Small intestine (tissue), 16 donors: ENCODE data around the gene UBE2K. TPM values are rescaled to one million over a fixed set of nuclear protein-coding genes. Genes with fewer than 3 reads are reported as not detected.
A peak's percentile ranks its signal among the peaks of the same experiment; 100 is the strongest.
"Not testable (repeated sequence)": the region's sequence is repeated elsewhere in the genome, so short reads cannot be mapped to it uniquely, and the experiment has no call there.

Experiments used
- DNase-seq, 2 donors: peaks; one replicate each; pipeline versions ENCODE4 v3.0.0 to v3.0.0-alpha.2; 2013
- FAIRE-seq: peaks from 2 replicates; lab custom pipeline; 2012; peaks lifted over from hg19 to GRCh38; lab: Jason Lieb, UNC
- H3K27ac ChIP-seq, 3 donors: one replicate each; pipeline ENCODE4 v1.5.1; 2013; ENCODE audit warnings: low read length in 2 of 3, mild to moderate bottlenecking in 2 of 3, control low read depth in 1 of 3, inconsistent platforms in 1 of 3, low read depth in 1 of 3, moderate library complexity in 1 of 3
- H3K27me3 ChIP-seq, 3 donors: one replicate each; pipeline ENCODE4 v1.6.1; 2013; ENCODE audit warnings: low read length in 3 of 3, inconsistent platforms in 1 of 3; ENCODE audit not compliant: control insufficient read depth in 3 of 3, insufficient read depth in 3 of 3
- H3K36me3 ChIP-seq, 3 donors: one replicate each; pipeline ENCODE4 v1.6.1; 2013; ENCODE audit warnings: low read length in 3 of 3, inconsistent platforms in 1 of 3, low read depth in 1 of 3, mild to moderate bottlenecking in 1 of 3, moderate library complexity in 1 of 3; ENCODE audit not compliant: control insufficient read depth in 3 of 3, insufficient read depth in 2 of 3
- H3K4me1 ChIP-seq, 3 donors: one replicate each; pipeline ENCODE4 v1.6.1; 2013; ENCODE audit warnings: low read length in 2 of 3, inconsistent platforms in 1 of 3, low read depth in 1 of 3, mild to moderate bottlenecking in 1 of 3, moderate library complexity in 1 of 3; ENCODE audit not compliant: control insufficient read depth in 3 of 3, insufficient read depth in 2 of 3
- H3K4me3 ChIP-seq, 3 donors: one replicate each; pipeline ENCODE4 v1.5.1; 2013; ENCODE audit warnings: low read length in 3 of 3, control low read depth in 1 of 3, inconsistent platforms in 1 of 3, low read depth in 1 of 3, mild to moderate bottlenecking in 1 of 3, moderate library complexity in 1 of 3
- H3K9me3 ChIP-seq, 2 donors: one replicate each; pipeline ENCODE4 v1.6.1; 2013; ENCODE audit warnings: low read depth in 1 of 2, low read length in 1 of 2; ENCODE audit not compliant: control insufficient read depth in 2 of 2, insufficient read depth in 1 of 2
- WGBS, 3 donors: extraction: QIAGEN DNeasy Blood & Tissue Kit; methylation state at CpG; one replicate each; pipeline ENCODE4 v1.1.7; 2013; 5-methylcytosine and 5-hydroxymethylcytosine counted together
- long read RNA-seq, 10 donors: transcript quantifications; one replicate each; lab custom pipeline, GENCODE V29; 2026
- polyA plus RNA-seq, 4 donors: library from polyadenylated mRNA; stranded (reverse) in 3 of 4; unstranded in 1 of 4; fragments of 200-250 nt in 3 of 4; fragments of 120-200 nt in 1 of 4; gene quantifications; one replicate each; pipeline versions ENCODE4 v1.2.1 to v1.2.3, GENCODE V29; 2013
- donor health status: healthy with polysubstance abuse.
- donor health status: control.
- donor health status: control.
- donor health status: Bipolar disorder and iron deficiency.
- donor health status: healthy.

Gene UBE2K
- polyA plus RNA-seq: 10 to 100 TPM; 33.5 to 53.0 (median 35.6) TPM
- long read RNA-seq, donor 1, full-length matches to known transcripts: 36 of 79 reads
- long read RNA-seq, donor 1, partial matches to known transcripts: 43 of 79 reads
- long read RNA-seq, donor 1, other reads (novel, unspliced or antisense): 0 of 79 reads
- long read RNA-seq, donor 2, full-length matches to known transcripts: 11 of 18 reads
- long read RNA-seq, donor 2, partial matches to known transcripts: 7 of 18 reads
- long read RNA-seq, donor 2, other reads (novel, unspliced or antisense): 0 of 18 reads
- long read RNA-seq, donor 3, full-length matches to known transcripts: 17 of 26 reads
- long read RNA-seq, donor 3, partial matches to known transcripts: 9 of 26 reads
- long read RNA-seq, donor 3, other reads (novel, unspliced or antisense): 0 of 26 reads
- long read RNA-seq, donor 4: 0 reads
- long read RNA-seq, donor 5, full-length matches to known transcripts: 5 of 10 reads
- long read RNA-seq, donor 5, partial matches to known transcripts: 5 of 10 reads
- long read RNA-seq, donor 5, other reads (novel, unspliced or antisense): 0 of 10 reads
- long read RNA-seq, donor 6, full-length matches to known transcripts: 19 of 45 reads
- long read RNA-seq, donor 6, partial matches to known transcripts: 26 of 45 reads
- long read RNA-seq, donor 6, other reads (novel, unspliced or antisense): 0 of 45 reads
- long read RNA-seq, donor 7: 0 reads
- long read RNA-seq, donor 8, full-length matches to known transcripts: 2 of 2 reads
- long read RNA-seq, donor 8, partial matches to known transcripts: 0 of 2 reads
- long read RNA-seq, donor 8, other reads (novel, unspliced or antisense): 0 of 2 reads
- long read RNA-seq, donor 9, full-length matches to known transcripts: 3 of 3 reads
- long read RNA-seq, donor 9, partial matches to known transcripts: 0 of 3 reads
- long read RNA-seq, donor 9, other reads (novel, unspliced or antisense): 0 of 3 reads
- long read RNA-seq, donor 10, full-length matches to known transcripts: 20 of 38 reads
- long read RNA-seq, donor 10, partial matches to known transcripts: 18 of 38 reads
- long read RNA-seq, donor 10, other reads (novel, unspliced or antisense): 0 of 38 reads

DNA sequence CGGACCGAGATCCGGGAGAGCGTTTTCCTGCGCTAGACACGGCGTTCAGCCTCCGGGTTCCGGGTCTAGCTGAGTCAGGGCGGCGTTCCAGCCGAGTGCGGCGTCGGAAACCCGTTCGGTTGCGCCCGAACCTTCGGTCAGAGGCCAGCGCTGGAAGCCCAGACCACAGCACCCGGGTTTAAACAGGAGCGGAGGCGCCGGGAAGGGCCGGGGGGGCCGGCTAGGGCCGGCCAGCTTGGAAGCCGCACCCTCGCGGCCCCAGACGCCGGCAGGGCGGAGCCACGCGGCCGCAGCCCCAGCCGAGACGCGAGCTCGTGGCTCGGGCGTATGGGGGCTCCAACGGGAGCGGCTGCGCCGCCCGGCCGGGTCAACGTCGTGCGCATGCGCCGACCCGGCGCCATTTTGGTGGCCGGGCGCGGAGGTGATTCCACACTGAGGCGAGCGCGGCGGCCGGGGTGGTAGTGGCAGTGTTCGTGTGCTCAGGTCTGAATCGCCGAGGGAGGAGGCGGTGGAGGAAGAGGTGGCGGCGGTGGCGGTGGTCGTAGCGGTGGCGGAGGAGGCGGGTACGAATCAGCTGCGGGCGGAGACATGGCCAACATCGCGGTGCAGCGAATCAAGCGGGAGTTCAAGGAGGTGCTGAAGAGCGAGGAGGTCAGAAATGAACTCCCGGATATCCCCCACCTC, at the start of gene UBE2K:
Gene UBE2K, plus strand, starts transcription at position 397 of the 684 bp plus-strand sequence. Its CDS starts 192 bp downstream, at position 589.
- 0% methylated on average over 64 to 84 of the region's 84 CpGs for WGBS, 3 donors
- H3K9me3 ChIP-seq: no peaks in the 10 kb centered on the region
- peaks cover 0 to 8% (median 2%) of the 10 kb centered on the region in 3 donors for H3K4me1 ChIP-seq
- H3K4me3 ChIP-seq: peak within 1 kb of the TSS; percentile 81 to 98 (median 84)
- peak within 1 kb of the TSS; percentile 86 to 97 (median 97) for H3K27ac ChIP-seq
- peak; percentile 89 to 95 for DNase-seq
- peaks cover 0 to 6% (median 2%) of the 10 kb centered on the region in 3 donors for H3K36me3 ChIP-seq
- no peak for FAIRE-seq
- no peaks in the 10 kb centered on the region for H3K27me3 ChIP-seq

GRCh38 chr4:39648213-39648612, 49.7 kb upstream of the UBE2K start:
- WGBS, 3 donors: 76 to 94% (median 85%) methylated on average over 3 of the region's 3 CpGs
- Histone ChIP-seq H3K27me3 (no peaks in the 10 kb centered on the region), H3K36me3 (no peaks in the 10 kb centered on the region), H3K4me3 (no peak overlapping the region), H3K27ac (no peak overlapping the region), H3K4me1 (no peaks in the 10 kb centered on the region), H3K9me3 (no peaks in the 10 kb centered on the region)
- DNase-seq (no peak), FAIRE-seq (no peak)

DNA sequence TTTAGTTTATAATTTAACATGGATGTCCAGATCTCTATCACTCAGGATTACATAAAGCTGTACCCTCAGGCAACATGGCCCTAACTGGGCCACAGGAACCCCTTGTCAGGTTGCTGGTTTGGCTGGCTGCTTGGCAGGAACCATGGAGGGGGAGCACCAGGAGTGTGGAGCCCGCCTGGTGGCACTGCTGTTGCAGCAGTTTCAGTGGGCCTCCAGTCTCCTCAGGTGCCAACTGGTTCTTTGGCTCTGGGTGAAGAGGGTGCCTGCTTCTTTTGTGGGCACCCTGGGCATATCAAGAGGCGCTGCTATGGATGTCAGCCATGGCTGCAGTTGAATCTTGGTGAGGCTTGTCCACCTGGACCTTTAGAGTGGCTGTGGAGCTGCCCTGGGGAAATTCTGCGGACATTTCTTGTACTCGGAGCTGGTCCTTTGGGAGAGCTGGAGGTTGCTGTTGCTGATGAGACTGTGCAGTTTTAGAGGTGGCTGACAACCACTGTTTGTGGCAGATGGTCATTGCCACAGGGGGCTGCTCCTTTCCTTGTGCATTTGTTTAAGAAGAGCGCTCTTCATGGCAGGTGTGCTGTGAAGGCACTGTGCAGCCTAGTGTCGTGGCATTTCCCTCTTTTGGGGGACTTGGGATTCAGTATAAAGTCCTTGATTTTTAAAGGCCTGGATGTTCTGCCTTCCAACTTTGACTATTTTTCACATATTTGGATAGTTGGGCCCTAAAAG, 48.9 kb upstream of the UBE2K start:
- Histone ChIP-seq H3K4me1 (no peaks in the 10 kb centered on the region), H3K9me3 (no peaks in the 10 kb centered on the region), H3K36me3 (no peaks in the 10 kb centered on the region), H3K27ac (no peak overlapping the region), H3K27me3 (no peaks in the 10 kb centered on the region), H3K4me3 (no peak overlapping the region)
- no peak for FAIRE-seq
- no peak for DNase-seq
- WGBS, 3 donors: 90 to 93% (median 92%) methylated on average over 6 of the region's 6 CpGs

- no peak overlapping the region for H3K27ac ChIP-seq
- DNase-seq: peak; percentile 23 to 36
Observed at GRCh38 chr4:39649639-39650265, 48.2 kb upstream of the UBE2K start.

GRCh38 chr4:39651586-39651985, 46.4 kb upstream of the UBE2K start:
- H3K4me1 ChIP-seq, H3K27ac ChIP-seq, H3K4me3 ChIP-seq, H3K36me3 ChIP-seq, DNase-seq, H3K27me3 ChIP-seq, FAIRE-seq, H3K9me3 ChIP-seq: not testable (repeated sequence)
- 93 to 95% (median 94%) methylated on average over 4 of the region's 4 CpGs for WGBS, 3 donors

More at GRCh38 chr4:39649639-39650265, 48.2 kb upstream of the UBE2K start:
- H3K9me3 ChIP-seq: no peaks in the 10 kb centered on the region
- H3K4me3 ChIP-seq: no peak overlapping the region
- no peaks in the 10 kb centered on the region for H3K36me3 ChIP-seq
- FAIRE-seq: no peak
- no peaks in the 10 kb centered on the region for H3K27me3 ChIP-seq
- whole genome bisulfite sequencing, 3 donors: 50 to 74% (median 55%) methylated on average over 2 of the region's 2 CpGs
- no peaks in the 10 kb centered on the region for H3K4me1 ChIP-seq

- no peak for DNase-seq
- no peak for FAIRE-seq
- H3K27me3 ChIP-seq: no peaks in the 10 kb centered on the region
- H3K27ac ChIP-seq: no peak overlapping the region
- no peaks in the 10 kb centered on the region for H3K9me3 ChIP-seq
- H3K4me1 ChIP-seq: no peaks in the 10 kb centered on the region
- H3K36me3 ChIP-seq: no peaks in the 10 kb centered on the region
- H3K4me3 ChIP-seq: no peak overlapping the region
Observed at GRCh38 chr4:39655211-39655610, 42.7 kb upstream of the UBE2K start.

DNA sequence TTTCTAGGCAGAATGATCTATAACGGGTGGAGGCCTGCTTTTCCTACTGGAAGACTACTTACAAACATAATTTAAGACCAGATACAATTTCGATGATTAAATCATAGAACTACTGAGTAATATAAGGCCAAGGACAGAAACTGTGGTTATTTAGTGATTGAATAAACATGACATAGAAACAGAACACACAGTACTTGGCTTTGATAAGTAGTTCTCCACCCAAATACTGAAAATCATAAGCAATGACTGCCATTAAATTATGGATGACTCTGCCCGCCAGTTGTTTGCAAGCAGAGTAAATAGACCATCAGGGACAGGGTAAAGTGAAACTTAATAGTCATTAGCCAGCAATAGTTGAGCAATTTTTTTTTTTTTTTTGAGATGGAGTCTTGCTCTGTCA, 42.1 kb upstream of the UBE2K start:
- Histone ChIP-seq H3K4me3 (no peak overlapping the region), H3K27ac (no peak overlapping the region), H3K36me3 (no peaks in the 10 kb centered on the region), H3K9me3 (no peaks in the 10 kb centered on the region), H3K4me1 (no peaks in the 10 kb centered on the region), H3K27me3 (no peaks in the 10 kb centered on the region)
- WGBS, 3 donors: 58 to 64% (median 60%) methylated on average over 3 of the region's 3 CpGs
- FAIRE-seq: no peak
- DNase-seq: peak in 1 of 2 donors; percentile 43
